K562 (cell line): ENCODE results near the gene LRRC61. TPM values are rescaled to one million over a fixed set of nuclear protein-coding genes. Genes with fewer than 3 reads are reported as not detected.

Experiments used
- ATAC-seq: fragments of 200-7000 bp; cut with Tn5 transposase; 3 replicates; pipeline ENCODE4 v1.9.1; 2020; ENCODE audit warnings: moderate library complexity
- BruUV-seq: library from RNA; stranded (reverse); fragments of 400-500 nt; replicated peaks from 2 replicates; lab custom pipeline; 2021; lab: Mats Ljungman, UMichigan
- CTCF ChIA-PET: fragments of 300-600 bp; formaldehyde crosslinking; extraction: SDS; loops from one replicate; lab custom pipeline; 2021; ENCODE audit warnings: low intra/inter-chr PET ratio; lab: Yijun Ruan, JAX
- POLR2A ChIA-PET: fragments of 300-600, 350-650 bp; sonication (Branson Sonifier 250); formaldehyde crosslinking; extraction: SDS; loops from one replicate; lab custom pipeline; 2021; ENCODE audit warnings: antibody characterized with exemption, inconsistent platforms; lab: Yijun Ruan, JAX
- DNase-seq, 4 experiments: peaks; one replicate each; pipeline versions ENCODE4 v3.0.0 to v3.0.0-alpha.2; 2011 to 2018; ENCODE audit warnings: low spot score in 3 of 4, mixed read lengths in 3 of 4; ENCODE audit errors: extremely low read depth in 1 of 4
- FAIRE-seq: peaks from 2 replicates; lab custom pipeline; 2011; peaks lifted over from hg19 to GRCh38; lab: Jason Lieb, UNC
- H2AFZ ChIP-seq: 2 replicates; pipeline ENCODE4 v1.6.0; 2011; ENCODE audit warnings: low read depth, low read length, control low read depth, inconsistent platforms
- H3K27ac ChIP-seq: fragments of 200-600 bp; 3 replicates; pipeline ENCODE4 v1.8.0; 2011; ENCODE audit warnings: low read depth, mild to moderate bottlenecking, control low read depth, inconsistent platforms, low read length, moderate library complexity, mixed read lengths; ENCODE audit errors: extremely low read depth
- H3K27me3 ChIP-seq, 2 experiments: fragments of 300-600 bp in 1 of 2; 2 replicates in 1 of 2; 3 replicates in 1 of 2; pipeline versions ENCODE4 v1.6.0 to v1.8.0; 2011; ENCODE audit warnings: inconsistent platforms in 2 of 2, low read length in 2 of 2, mild to moderate bottlenecking in 1 of 2, mixed read lengths in 1 of 2, moderate library complexity in 1 of 2; ENCODE audit not compliant: control insufficient read depth in 2 of 2, insufficient read depth in 2 of 2
- H3K36me3 ChIP-seq: fragments of 300-600 bp; 3 replicates; pipeline ENCODE4 v1.8.0; 2011; ENCODE audit warnings: mild to moderate bottlenecking, low read length, inconsistent platforms; ENCODE audit not compliant: control insufficient read depth, insufficient read depth
- H3K4me1 ChIP-seq, 2 experiments: fragments of 200-600 bp in 1 of 2; replicated peaks in 1 of 2; 2 replicates in 1 of 2; 3 replicates in 1 of 2; pipeline versions ENCODE4 v1.5.1 to v1.8.0; 2011; ENCODE audit warnings: inconsistent platforms in 2 of 2, low read length in 2 of 2, mild to moderate bottlenecking in 1 of 2, mixed read lengths in 1 of 2, moderate library complexity in 1 of 2; ENCODE audit not compliant: control insufficient read depth in 2 of 2, insufficient read depth in 2 of 2
- H3K4me2 ChIP-seq: 2 replicates; pipeline ENCODE4 v1.6.1; 2011; ENCODE audit warnings: low read length, control low read depth, inconsistent platforms, mixed read lengths; ENCODE audit not compliant: insufficient read depth
- H3K4me3 ChIP-seq: fragments of 200-600 bp; sonication (generic), shearing (Covaris generic); 2 replicates; pipeline ENCODE4 v1.5.1; 2016; ENCODE audit warnings: control low read depth, inconsistent platforms
- H3K79me2 ChIP-seq: fragments of 200-600 bp; 3 replicates; pipeline ENCODE4 v1.8.0; 2011; ENCODE audit warnings: low read length, inconsistent platforms; ENCODE audit not compliant: control insufficient read depth, insufficient read depth
- H3K9ac ChIP-seq, 2 experiments: 2 replicates each; pipeline versions ENCODE4 v1.6.0 to v1.6.1; 2011; ENCODE audit warnings: low read depth in 2 of 2, low read length in 2 of 2, control low read depth in 1 of 2, inconsistent platforms in 1 of 2, mild to moderate bottlenecking in 1 of 2, mixed read lengths in 1 of 2; ENCODE audit not compliant: insufficient read depth in 1 of 2
- H3K9me1 ChIP-seq: one replicate; pipeline ENCODE4 v1.6.0; 2011; ENCODE audit warnings: inconsistent platforms, mild to moderate bottlenecking, low read length, moderate library complexity; ENCODE audit not compliant: control insufficient read depth, insufficient read depth
- H3K9me3 ChIP-seq: replicated peaks from 2 replicates; pipeline ENCODE4 v1.5.1; 2011; ENCODE audit warnings: low read depth, low read length, inconsistent platforms; ENCODE audit not compliant: control insufficient read depth, insufficient read depth
- H4K20me1 ChIP-seq: replicated peaks from 2 replicates; pipeline ENCODE4 v1.6.1; 2011; ENCODE audit warnings: low read length, inconsistent platforms, mixed read lengths; ENCODE audit not compliant: control insufficient read depth, insufficient read depth
- ARID1B ChIP-seq: fragments of 450-650 bp; IDR thresholded peaks from 2 replicates; pipeline ENCODE4 v1.6.1; 2016; ENCODE audit warnings: antibody characterized with exemption, mild to moderate bottlenecking, inconsistent platforms
- CREB1 ChIP-seq, 2 experiments: sonication (generic) in 1 of 2; formaldehyde crosslinking in 1 of 2; IDR thresholded peaks; 2 replicates each; pipeline versions ENCODE4 v1.6.1 to v1.8.0; 2012 to 2022; ENCODE audit warnings: inconsistent platforms in 1 of 2, mild to moderate bottlenecking in 1 of 2, missing genetic modification reagents in 1 of 2, moderate library complexity in 1 of 2
- ETV1 ChIP-seq: fragments of 450-650 bp; conservative IDR thresholded peaks from 2 replicates; pipeline ENCODE4 v1.6.1; 2016; ENCODE audit warnings: missing genetic modification characterization, control low read depth, low read depth, missing compliant biosample characterization
- HSF4 ChIP-seq: fragments of 250-450 bp; sonication (Bioruptor Pico); IDR thresholded peaks from 2 replicates; pipeline ENCODE4 v2.1.2; 2022; ENCODE audit warnings: mild to moderate bottlenecking, moderate library complexity, borderline replicate concordance
- NBN ChIP-seq: fragments of 450-650 bp; IDR thresholded peaks from 2 replicates; pipeline ENCODE4 v1.6.1; 2016; ENCODE audit warnings: low read depth, mild to moderate bottlenecking
- PHF20 ChIP-seq: fragments of 450-650 bp; IDR thresholded peaks from 2 replicates; pipeline ENCODE4 v1.6.1; 2018; ENCODE audit not compliant: partially characterized antibody
- ZBTB33 ChIP-seq: sonication (generic); formaldehyde crosslinking; IDR thresholded peaks from 2 replicates; pipeline ENCODE4 v1.8.1; 2023; ENCODE audit warnings: mild to moderate bottlenecking, missing genetic modification reagents
- ZNF263 ChIP-seq: sonication (generic); formaldehyde crosslinking; IDR thresholded peaks from 2 replicates; pipeline ENCODE4 v1.8.0; 2022; ENCODE audit warnings: mild to moderate bottlenecking, missing genetic modification reagents, borderline replicate concordance
- WGBS: fragments of 100-300 bp; shearing (Covaris generic); methylation state at CpG from one replicate; pipeline ENCODE4 v1.1.6; 2016; ENCODE audit warnings: low coverage, mixed read lengths; ENCODE audit not compliant: insufficient coverage; ENCODE audit errors: missing lambda C conversion rate; 5-methylcytosine and 5-hydroxymethylcytosine counted together
- in situ Hi-C: fragments of 300-500 bp; cut with MboI; formaldehyde crosslinking; loops from 4 replicates; pipeline ENCODE4 v1.15.0; 2018; ENCODE audit warnings: inconsistent platforms, mixed read lengths
- intact Hi-C: fragments of 100-400 bp; cut with micrococcal nuclease; formaldehyde crosslinking; loops from 2 replicates; pipeline ENCODE4 v1.14.2; 2022
- polyA plus RNA-seq, 8 experiments: library from polyadenylated mRNA; depleted of rRNA in 4 of 8; stranded (reverse) in 5 of 8; unstranded in 3 of 8; fragments of >200 nt; fragmentation: Nextera tagmentation in 2 of 8; fragmentation: Illumina TruSeq in 1 of 8; extraction: Ambion mirVana in 2 of 8; extraction: Trizol in 1 of 8; gene quantifications; 2 replicates each; pipeline versions ENCODE4 v1.2.1 to v1.2.3, GENCODE V29; 2011 to 2014; ENCODE audit warnings: inconsistent platforms in 1 of 8, missing spikeins in 1 of 8
- total RNA-seq, 7 experiments: library from RNA; depleted of rRNA in 6 of 7; stranded (reverse); fragments of >200 nt in 6 of 7; fragmentation: Illumina TruSeq in 2 of 7; extraction: Trizol in 2 of 7; gene quantifications; 2 replicates each; pipeline versions ENCODE4 v1.2.1 to v1.2.3, GENCODE V29; 2011 to 2021; ENCODE audit warnings: low replicate concordance in 1 of 7
- TF ChIP-seq, protein P1 (sequence below): fragments of 200-800 bp; sonication (Bioruptor generic); IDR thresholded peaks from 2 replicates; pipeline ENCODE4 v1.6.1; 2016; ENCODE audit warnings: missing genetic modification characterization, missing compliant biosample characterization

LRRC61 gene
- total and polyA plus RNA-seq, 9 of the 15 experiments (the other 6 are each of a cell fraction or from before 2014, with no cell fraction given): 1.3 to 55.2 (median 35.2) TPM

DNA sequence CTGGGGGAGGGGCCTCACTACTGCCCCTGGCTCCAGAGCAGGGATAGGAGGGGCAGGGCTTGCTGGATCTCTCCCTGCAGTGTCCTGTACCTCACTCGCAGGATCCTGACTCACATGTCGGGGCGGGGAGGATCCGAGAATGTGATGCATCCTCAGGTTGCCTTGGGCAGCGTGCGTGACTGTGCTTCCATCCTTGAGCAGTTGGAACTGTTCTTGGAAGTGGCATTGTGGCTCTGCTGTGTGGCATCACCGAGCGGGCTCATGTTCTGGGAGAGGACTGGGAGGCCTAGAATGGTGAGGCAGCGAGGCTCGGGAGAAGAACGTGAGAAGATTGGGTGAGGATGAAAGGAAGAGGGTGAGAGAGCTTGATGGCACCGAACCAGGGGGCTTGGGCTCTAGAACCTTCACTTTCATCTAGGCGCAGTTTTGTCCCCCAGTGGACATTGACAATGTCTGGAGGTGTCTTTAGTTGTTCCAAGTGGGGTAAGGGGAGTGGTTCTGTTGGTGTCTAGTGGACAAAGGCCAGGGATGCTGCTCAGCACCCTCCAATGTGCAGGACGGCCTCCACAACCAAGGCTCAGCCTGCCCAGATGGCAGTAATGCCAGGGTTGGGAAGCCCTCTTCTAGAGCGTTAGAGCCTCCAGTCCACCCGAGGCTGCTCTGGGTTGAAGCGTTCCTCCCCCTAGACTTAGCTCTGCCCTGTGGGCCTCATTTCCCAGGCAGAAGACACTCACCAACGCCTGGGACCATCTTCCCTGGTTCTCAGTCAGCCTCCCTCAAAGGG lies 9.9 kb downstream of the LRRC61 start:
- H3K9me3 ChIP-seq: no peaks in the 10 kb centered on the region
- peaks cover 0 to 26% of the 10 kb centered on the region in 2 experiments; a peak in 1 of 5 replicates for H3K4me1 ChIP-seq
- intact Hi-C loops (no loop called here), in situ Hi-C loops (no loop called here)
- H3K79me2 ChIP-seq: peaks cover 6% of the 10 kb centered on the region; the same call in 1 of the 3 replicates
- POLR2A ChIA-PET: interaction anchor here (0.9 to 1.1 kb wide), 4 partner anchors 16 to 37 kb away, joined by 3 to 4 read pairs (median 4); no protein-coding TSS in a partner anchor
- CTCF ChIA-PET: interaction anchor here (0.6 kb wide), 1 partner anchor 52 kb away, joined by 3 read pairs; no protein-coding TSS in a partner anchor
- H3K4me2 ChIP-seq: no peak overlapping the region
- peaks cover 79% of the 10 kb centered on the region for H3K36me3 ChIP-seq
- BruUV-seq: no TSS peak
- H3K27ac ChIP-seq: no peak overlapping the region
- no peak for FAIRE-seq
- no peaks in the 10 kb centered on the region for H3K27me3 ChIP-seq
- DNase-seq: peak in 2 of 4 experiments; percentile 40 to 47
- H2AFZ ChIP-seq: no peak overlapping the region
- WGBS: 85% methylated on average over 18 of the region's 18 CpGs
- peaks cover 6% of the 10 kb centered on the region for H3K9me1 ChIP-seq
- H3K4me3 ChIP-seq: no peak overlapping the region
- no peaks in the 10 kb centered on the region; the same call in 1 of the 2 replicates for H4K20me1 ChIP-seq
- peak overlapping the region in 1 of 2 experiments; percentile 7; a peak in 1 of 4 replicates for H3K9ac ChIP-seq
- ATAC-seq: no peak; the same call in 1 of the 3 replicates
- TF ChIP-seq HSF4 (CRISPR knock-in tag): no peak
- TF ChIP-seq NBN: no peak
- TF ChIP-seq CREB1 (IDR thresholded peaks at IDR 0.05): no peak
- TF ChIP-seq CREB1 (CRISPR knock-in tag; IDR thresholded peaks at IDR 0.05): no peak
- no peak for TF ChIP-seq ETV1
- TF ChIP-seq ARID1B: no peak
- TF ChIP-seq PHF20: no peak
- TF ChIP-seq, protein P1, sequence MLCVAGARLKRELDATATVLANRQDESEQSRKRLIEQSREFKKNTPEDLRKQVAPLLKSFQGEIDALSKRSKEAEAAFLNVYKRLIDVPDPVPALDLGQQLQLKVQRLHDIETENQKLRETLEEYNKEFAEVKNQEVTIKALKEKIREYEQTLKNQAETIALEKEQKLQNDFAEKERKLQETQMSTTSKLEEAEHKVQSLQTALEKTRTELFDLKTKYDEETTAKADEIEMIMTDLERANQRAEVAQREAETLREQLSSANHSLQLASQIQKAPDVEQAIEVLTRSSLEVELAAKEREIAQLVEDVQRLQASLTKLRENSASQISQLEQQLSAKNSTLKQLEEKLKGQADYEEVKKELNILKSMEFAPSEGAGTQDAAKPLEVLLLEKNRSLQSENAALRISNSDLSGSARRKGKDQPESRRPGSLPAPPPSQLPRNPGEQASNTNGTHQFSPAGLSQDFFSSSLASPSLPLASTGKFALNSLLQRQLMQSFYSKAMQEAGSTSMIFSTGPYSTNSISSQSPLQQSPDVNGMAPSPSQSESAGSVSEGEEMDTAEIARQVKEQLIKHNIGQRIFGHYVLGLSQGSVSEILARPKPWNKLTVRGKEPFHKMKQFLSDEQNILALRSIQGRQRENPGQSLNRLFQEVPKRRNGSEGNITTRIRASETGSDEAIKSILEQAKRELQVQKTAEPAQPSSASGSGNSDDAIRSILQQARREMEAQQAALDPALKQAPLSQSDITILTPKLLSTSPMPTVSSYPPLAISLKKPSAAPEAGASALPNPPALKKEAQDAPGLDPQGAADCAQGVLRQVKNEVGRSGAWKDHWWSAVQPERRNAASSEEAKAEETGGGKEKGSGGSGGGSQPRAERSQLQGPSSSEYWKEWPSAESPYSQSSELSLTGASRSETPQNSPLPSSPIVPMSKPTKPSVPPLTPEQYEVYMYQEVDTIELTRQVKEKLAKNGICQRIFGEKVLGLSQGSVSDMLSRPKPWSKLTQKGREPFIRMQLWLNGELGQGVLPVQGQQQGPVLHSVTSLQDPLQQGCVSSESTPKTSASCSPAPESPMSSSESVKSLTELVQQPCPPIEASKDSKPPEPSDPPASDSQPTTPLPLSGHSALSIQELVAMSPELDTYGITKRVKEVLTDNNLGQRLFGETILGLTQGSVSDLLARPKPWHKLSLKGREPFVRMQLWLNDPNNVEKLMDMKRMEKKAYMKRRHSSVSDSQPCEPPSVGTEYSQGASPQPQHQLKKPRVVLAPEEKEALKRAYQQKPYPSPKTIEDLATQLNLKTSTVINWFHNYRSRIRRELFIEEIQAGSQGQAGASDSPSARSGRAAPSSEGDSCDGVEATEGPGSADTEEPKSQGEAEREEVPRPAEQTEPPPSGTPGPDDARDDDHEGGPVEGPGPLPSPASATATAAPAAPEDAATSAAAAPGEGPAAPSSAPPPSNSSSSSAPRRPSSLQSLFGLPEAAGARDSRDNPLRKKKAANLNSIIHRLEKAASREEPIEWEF (CRISPR knock-in tag): no peak
- TF ChIP-seq ZNF263: no peak
- no peak for TF ChIP-seq ZBTB33 (CRISPR knock-in tag)
